ENCODE data around the gene NECAP2. TPM values are rescaled to one million over a fixed set of nuclear protein-coding genes. Genes with fewer than 3 reads are reported as not detected.

Gene NECAP2, protein sequence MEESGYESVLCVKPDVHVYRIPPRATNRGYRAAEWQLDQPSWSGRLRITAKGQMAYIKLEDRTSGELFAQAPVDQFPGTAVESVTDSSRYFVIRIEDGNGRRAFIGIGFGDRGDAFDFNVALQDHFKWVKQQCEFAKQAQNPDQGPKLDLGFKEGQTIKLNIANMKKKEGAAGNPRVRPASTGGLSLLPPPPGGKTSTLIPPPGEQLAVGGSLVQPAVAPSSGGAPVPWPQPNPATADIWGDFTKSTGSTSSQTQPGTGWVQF
- total RNA-seq (ENCODE audit: low replicate concordance), result 46.6 and 51.0 TPM in 2 replicates

DNA sequence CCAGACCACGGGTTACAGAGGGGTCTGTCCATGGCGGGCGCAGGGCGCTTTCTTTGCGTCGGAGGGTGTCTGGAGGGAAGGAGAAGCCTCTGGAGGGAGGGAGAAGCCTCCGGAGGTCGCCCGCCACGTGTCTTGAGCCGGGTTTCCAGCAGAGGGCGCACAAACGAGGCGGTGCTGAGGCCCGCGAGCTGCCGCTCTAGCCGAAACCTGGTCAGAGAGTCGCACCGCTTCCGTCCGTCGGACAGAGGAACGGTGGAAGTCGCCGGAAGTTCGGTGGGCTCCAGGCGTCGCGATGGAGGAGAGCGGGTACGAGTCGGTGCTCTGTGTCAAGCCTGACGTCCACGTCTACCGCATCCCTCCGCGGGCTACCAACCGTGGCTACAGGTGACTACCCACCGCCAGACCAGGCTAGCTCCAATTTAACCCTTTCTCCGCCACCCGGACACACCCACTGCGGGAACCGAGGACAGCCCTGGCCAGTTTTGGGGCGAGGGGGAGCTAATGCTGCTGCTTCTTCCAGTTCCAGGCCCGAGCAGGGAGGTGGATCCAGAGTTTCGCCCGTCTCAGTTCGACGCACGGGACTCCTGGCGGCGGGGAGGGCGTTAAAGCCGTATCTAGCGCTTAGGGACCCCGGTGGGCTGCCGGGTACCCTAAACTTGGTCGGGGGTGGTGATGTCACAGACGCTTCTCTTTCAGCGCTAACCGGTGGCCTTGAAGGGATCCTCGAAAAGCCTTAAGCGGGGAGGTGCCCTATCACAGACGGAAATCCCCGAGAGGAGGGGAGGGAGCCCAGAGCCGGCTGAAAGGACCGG lies at the start of gene NECAP2:
TSS of gene NECAP2 (plus strand) at position 255 of the 812 bp plus-strand sequence. CDS start at position 293, 38 bp downstream.
- H3K9ac ChIP-seq, result peak within 1 kb of the TSS; percentile 89
- DNase-seq (ENCODE audit: low spot score), result peak; percentile 97
- peak; percentile 24 for TF ChIP-seq EZH2 (IDR thresholded peaks at IDR 0.05)
- TF ChIP-seq, protein P1, sequence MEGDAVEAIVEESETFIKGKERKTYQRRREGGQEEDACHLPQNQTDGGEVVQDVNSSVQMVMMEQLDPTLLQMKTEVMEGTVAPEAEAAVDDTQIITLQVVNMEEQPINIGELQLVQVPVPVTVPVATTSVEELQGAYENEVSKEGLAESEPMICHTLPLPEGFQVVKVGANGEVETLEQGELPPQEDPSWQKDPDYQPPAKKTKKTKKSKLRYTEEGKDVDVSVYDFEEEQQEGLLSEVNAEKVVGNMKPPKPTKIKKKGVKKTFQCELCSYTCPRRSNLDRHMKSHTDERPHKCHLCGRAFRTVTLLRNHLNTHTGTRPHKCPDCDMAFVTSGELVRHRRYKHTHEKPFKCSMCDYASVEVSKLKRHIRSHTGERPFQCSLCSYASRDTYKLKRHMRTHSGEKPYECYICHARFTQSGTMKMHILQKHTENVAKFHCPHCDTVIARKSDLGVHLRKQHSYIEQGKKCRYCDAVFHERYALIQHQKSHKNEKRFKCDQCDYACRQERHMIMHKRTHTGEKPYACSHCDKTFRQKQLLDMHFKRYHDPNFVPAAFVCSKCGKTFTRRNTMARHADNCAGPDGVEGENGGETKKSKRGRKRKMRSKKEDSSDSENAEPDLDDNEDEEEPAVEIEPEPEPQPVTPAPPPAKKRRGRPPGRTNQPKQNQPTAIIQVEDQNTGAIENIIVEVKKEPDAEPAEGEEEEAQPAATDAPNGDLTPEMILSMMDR (IDR thresholded peaks at IDR 0.05), result peak; percentile 88
- TF ChIP-seq EZH2phosphoT487 (IDR thresholded peaks at IDR 0.05), result no peak
- peak within 1 kb of the TSS; percentile 98 for H3K27ac Mint-ChIP-seq
- no peaks in the 10 kb centered on the region for H3K9me3 ChIP-seq (ENCODE audit: low read depth)
- H4K20me1 ChIP-seq (ENCODE audit: low read depth), result peaks cover 19% of the 10 kb centered on the region
- peaks cover 8% of the 10 kb centered on the region for H3K27me3 Mint-ChIP-seq (ENCODE audit: insufficient read depth, low read depth)
- H3K36me3 Mint-ChIP-seq, result peaks cover 3% of the 10 kb centered on the region
- H3K4me2 ChIP-seq, result peak within 1 kb of the TSS; percentile 97
- H3K27ac ChIP-seq, result no peak within 1 kb of the TSS
- peak within 1 kb of the TSS; percentile 94 for H3K4me3 Mint-ChIP-seq
- peaks cover 24% of the 10 kb centered on the region for H3K79me2 ChIP-seq (ENCODE audit: low read depth)
- H3K9me3 Mint-ChIP-seq, result no peaks in the 10 kb centered on the region
- H3K4me3 ChIP-seq, result peak within 1 kb of the TSS; percentile 78
- no peaks in the 10 kb centered on the region for H3K27me3 ChIP-seq
- H2AFZ ChIP-seq (replicated peaks), result peak within 1 kb of the TSS; percentile 91
- H3F3A ChIP-seq (ENCODE audit: low read depth), result peaks cover 5% of the 10 kb centered on the region
- H3K4me1 Mint-ChIP-seq, result peaks cover 14% of the 10 kb centered on the region
- peaks cover 5% of the 10 kb centered on the region for H3K4me1 ChIP-seq
- no peaks in the 10 kb centered on the region for H3K36me3 ChIP-seq

DNA sequence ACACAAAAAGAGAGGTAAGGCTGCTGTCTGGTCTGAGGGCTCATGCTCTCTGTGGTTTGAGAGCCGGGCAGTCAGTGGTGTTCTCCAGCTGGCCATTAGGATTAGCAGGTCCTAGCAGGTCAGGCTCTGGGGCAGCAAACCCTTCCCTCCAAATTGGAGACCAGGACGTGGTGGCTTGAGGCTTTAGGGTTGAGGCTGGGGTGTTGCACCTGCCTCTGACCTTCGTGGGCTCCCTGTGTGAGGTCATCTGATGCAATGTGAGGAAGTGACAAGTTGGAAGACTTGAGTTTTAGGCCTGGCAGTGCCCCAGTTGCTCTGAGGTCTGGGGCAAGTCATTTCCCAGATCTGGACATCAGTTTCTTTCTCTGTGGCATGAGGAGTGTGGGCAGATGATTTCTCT lies 49.1 kb upstream of the NECAP2 start:
- DNase-seq (ENCODE audit: low spot score), result no peak
- Histone ChIP-seq H3K27me3 (no peaks in the 10 kb centered on the region), H3K9ac (no peak overlapping the region), H3K79me2 (ENCODE audit: low read depth) (peaks cover 77% of the 10 kb centered on the region), H3K4me1 (peaks cover 11% of the 10 kb centered on the region), H3K4me2 (no peak overlapping the region), H3K27ac (no peak overlapping the region), H3K9me3 (ENCODE audit: low read depth) (no peaks in the 10 kb centered on the region), H3K36me3 (no peaks in the 10 kb centered on the region), H3F3A (ENCODE audit: low read depth) (no peaks in the 10 kb centered on the region), H2AFZ (replicated peaks) (no peak overlapping the region), H4K20me1 (ENCODE audit: low read depth) (peaks cover 86% of the 10 kb centered on the region), H3K4me3 (no peak overlapping the region)
- Mint-ChIP-seq H3K27ac (no peak overlapping the region), H3K9me3 (no peaks in the 10 kb centered on the region), H3K4me1 (peaks cover 20% of the 10 kb centered on the region), H3K4me3 (no peak overlapping the region), H3K36me3 (peaks cover 5% of the 10 kb centered on the region), H3K27me3 (ENCODE audit: insufficient read depth, low read depth) (no peaks in the 10 kb centered on the region)
- TF ChIP-seq EZH2 (IDR thresholded peaks at IDR 0.05) (no peak), EZH2phosphoT487 (IDR thresholded peaks at IDR 0.05) (no peak)
- TF ChIP-seq, protein P1 (IDR thresholded peaks at IDR 0.05), result no peak

DNA sequence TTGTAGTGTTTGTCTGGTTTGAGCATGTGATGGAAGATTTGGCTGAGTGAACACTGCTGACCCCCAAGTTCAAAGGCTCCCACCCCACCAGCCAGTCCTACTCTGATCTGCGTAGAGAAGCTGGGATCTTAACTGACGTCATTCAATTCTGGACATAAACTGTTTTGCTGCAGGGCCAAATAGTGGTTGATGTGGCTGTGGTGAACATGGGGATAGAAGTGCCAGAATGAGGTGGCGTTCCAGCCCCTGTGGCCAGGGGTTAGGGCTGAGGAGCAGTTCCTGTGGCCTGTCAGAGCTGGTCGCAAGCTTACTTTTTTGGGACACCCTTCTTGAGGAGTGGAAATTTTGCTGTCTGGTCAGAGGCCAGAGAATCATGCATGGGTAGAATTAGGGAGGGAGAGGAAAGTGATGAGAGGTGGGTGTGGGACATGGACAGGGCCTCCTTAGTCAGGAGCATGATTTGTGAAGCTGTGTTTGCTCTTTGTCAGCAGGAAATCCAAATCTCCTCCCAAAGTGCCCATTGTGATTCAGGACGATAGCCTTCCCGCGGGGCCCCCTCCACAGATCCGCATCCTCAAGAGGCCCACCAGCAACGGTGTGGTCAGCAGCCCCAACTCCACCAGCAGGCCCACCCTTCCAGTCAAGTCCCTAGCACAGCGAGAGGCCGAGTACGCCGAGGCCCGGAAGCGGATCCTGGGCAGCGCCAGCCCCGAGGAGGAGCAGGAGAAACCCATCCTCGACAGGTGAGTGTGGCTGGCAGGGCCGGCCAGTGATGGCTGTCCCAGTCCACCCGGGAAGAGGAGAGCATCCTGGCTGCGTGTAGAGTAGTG lies 47.6 kb upstream of the NECAP2 start:
- Histone ChIP-seq H3K27me3 (no peaks in the 10 kb centered on the region), H3K9ac (no peak overlapping the region), H3K4me3 (no peak overlapping the region), H3K36me3 (no peaks in the 10 kb centered on the region), H4K20me1 (ENCODE audit: low read depth) (peaks cover 70% of the 10 kb centered on the region), H3K27ac (no peak overlapping the region), H3K4me1 (peaks cover 11% of the 10 kb centered on the region), H3K4me2 (no peak overlapping the region), H2AFZ (replicated peaks) (no peak overlapping the region), H3K79me2 (ENCODE audit: low read depth) (peaks cover 62% of the 10 kb centered on the region), H3F3A (ENCODE audit: low read depth) (no peaks in the 10 kb centered on the region), H3K9me3 (ENCODE audit: low read depth) (no peaks in the 10 kb centered on the region)
- H3K9me3 Mint-ChIP-seq, result no peaks in the 10 kb centered on the region
- H3K36me3 Mint-ChIP-seq, result peaks cover 5% of the 10 kb centered on the region
- peaks cover under 1% of the 10 kb centered on the region for H3K27me3 Mint-ChIP-seq (ENCODE audit: insufficient read depth, low read depth)
- TF ChIP-seq EZH2phosphoT487 (IDR thresholded peaks at IDR 0.05), result no peak
- TF ChIP-seq, protein P1 (IDR thresholded peaks at IDR 0.05), result no peak
- TF ChIP-seq EZH2 (IDR thresholded peaks at IDR 0.05), result no peak
- DNase-seq (ENCODE audit: low spot score), result no peak
- peak overlapping the region; percentile 65 for H3K27ac Mint-ChIP-seq
- peak overlapping the region; percentile 30 for H3K4me3 Mint-ChIP-seq
- H3K4me1 Mint-ChIP-seq, result peaks cover 20% of the 10 kb centered on the region

Data from neural progenitor cell (in vitro differentiated cells).